GM12875 (cell line): ENCODE results near the gene SLC25A26.

Experiments
- H3K4me3 ChIP-seq: one replicate; pipeline ENCODE4 v1.5.1; 2011; ENCODE audit warnings: low read depth, low read length, control low read depth
- TF ChIP-seq, protein P1 (sequence below): IDR thresholded peaks from 2 replicates; pipeline ENCODE4 v1.5.1; 2011; ENCODE audit warnings: low read depth, mild to moderate bottlenecking, control low read depth, inconsistent platforms, low read length, moderate library complexity, borderline replicate concordance; ENCODE audit not compliant: insufficient read depth

SLC25A26 gene

DNA sequence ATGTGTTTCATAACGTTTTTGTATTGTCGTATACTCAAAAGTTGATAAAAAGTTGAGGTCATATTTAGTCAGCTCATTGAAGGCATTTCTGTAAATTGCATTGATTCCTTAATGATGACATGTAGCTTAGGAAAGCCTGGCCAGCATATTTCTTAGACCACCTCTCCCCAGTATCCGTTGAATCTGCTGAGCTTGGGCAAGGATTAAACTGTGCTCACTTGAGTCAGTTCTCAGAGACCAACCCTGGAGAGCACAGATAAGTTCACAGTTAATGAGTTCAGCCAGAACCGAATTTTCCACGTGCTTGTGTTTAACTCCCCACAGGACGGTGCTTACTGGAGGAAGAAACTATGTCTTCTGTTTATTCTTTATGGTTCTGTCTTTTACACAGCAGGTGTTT is 132.7 kb downstream of the SLC25A26 start:
- TF ChIP-seq, protein P1, sequence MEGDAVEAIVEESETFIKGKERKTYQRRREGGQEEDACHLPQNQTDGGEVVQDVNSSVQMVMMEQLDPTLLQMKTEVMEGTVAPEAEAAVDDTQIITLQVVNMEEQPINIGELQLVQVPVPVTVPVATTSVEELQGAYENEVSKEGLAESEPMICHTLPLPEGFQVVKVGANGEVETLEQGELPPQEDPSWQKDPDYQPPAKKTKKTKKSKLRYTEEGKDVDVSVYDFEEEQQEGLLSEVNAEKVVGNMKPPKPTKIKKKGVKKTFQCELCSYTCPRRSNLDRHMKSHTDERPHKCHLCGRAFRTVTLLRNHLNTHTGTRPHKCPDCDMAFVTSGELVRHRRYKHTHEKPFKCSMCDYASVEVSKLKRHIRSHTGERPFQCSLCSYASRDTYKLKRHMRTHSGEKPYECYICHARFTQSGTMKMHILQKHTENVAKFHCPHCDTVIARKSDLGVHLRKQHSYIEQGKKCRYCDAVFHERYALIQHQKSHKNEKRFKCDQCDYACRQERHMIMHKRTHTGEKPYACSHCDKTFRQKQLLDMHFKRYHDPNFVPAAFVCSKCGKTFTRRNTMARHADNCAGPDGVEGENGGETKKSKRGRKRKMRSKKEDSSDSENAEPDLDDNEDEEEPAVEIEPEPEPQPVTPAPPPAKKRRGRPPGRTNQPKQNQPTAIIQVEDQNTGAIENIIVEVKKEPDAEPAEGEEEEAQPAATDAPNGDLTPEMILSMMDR = no peak

GRCh38 chr3:66354001-66354400 is 133.2 kb downstream of the SLC25A26 start:
- TF ChIP-seq, protein P1 = no peak
- H3K4me3 ChIP-seq = no peak overlapping the region

More for the DNA sequence above, 132.7 kb downstream of the SLC25A26 start:
- no peak overlapping the region for H3K4me3 ChIP-seq

- H3K4me3 ChIP-seq = no peak overlapping the region
- TF ChIP-seq, protein P1 = no peak
Observed at GRCh38 chr3:66355394-66355793, 134.6 kb downstream of the SLC25A26 start.

- H3K4me3 ChIP-seq = no peak overlapping the region
- TF ChIP-seq, protein P1 = no peak
Observed at GRCh38 chr3:66355997-66356396, 135.2 kb downstream of the SLC25A26 start.

DNA sequence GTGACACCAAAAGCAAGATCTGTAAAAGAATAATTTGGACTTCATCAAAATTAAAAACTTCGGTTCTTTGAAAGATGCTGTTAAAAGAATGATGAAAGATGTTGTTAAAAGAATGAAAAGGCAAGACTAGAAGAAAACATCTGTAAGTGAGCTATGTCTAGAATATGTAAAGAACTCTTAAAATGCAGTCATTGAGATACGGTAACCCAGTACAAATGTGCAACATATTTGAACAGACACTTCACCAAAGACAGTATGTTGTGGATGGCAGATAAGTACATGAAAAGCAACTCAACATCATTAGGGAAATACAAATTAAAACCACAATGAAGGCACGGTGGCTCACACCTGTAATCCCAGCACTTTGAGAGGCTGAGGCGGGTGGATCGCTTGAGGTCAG is 140.6 kb downstream of the SLC25A26 start:
- TF ChIP-seq, protein P1 = no peak
- H3K4me3 ChIP-seq = no peak overlapping the region

DNA sequence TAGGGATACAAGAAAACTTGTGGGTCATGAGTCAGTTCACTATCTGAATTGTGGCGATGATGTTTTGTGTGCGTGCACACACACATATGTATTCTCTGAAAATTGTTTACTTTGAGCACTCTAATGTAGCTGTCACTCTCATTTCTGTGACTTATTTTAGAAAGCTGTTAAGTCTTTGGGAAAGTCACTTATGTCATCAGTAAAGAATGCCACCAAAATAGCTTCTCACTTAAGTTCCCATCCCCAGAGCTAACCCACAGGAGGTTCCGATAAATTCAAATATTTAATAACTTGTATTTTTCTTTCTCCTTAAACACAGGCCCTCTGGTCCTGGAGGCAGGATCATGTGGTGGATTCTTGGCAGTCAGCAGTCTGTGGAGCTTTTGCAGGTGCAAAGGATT is 141.7 kb downstream of the SLC25A26 start:
- no peak overlapping the region for H3K4me3 ChIP-seq
- TF ChIP-seq, protein P1 = no peak

DNA sequence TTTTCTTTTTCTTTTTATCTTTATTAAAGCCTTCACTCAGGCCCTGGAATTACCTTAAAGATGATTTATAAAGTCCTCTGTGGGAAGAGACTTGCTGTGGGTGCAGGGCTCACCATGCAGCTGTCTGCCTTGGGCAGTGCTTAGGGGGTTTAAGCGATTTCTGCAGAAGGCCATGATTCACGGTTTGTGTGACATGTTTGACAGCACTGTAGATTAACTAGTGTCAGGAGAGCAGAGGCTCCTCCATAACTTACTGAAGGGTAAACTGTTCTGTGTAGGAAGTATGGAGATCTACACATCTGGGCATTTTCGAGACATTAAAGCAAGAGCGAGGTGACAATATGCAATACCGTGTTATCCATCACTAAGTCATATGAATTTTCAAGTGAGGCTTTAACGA is 142.3 kb downstream of the SLC25A26 start:
- TF ChIP-seq, protein P1 = no peak
- H3K4me3 ChIP-seq = no peak overlapping the region
